ENCODE results near the gene BRD4.
A peak's percentile ranks its signal among the peaks of the same experiment; 100 is the strongest.
"Not testable (repeated sequence)": the region's sequence is repeated elsewhere in the genome, so short reads cannot be mapped to it uniquely, and the experiment has no call there.

The BRD4 gene

DNA sequence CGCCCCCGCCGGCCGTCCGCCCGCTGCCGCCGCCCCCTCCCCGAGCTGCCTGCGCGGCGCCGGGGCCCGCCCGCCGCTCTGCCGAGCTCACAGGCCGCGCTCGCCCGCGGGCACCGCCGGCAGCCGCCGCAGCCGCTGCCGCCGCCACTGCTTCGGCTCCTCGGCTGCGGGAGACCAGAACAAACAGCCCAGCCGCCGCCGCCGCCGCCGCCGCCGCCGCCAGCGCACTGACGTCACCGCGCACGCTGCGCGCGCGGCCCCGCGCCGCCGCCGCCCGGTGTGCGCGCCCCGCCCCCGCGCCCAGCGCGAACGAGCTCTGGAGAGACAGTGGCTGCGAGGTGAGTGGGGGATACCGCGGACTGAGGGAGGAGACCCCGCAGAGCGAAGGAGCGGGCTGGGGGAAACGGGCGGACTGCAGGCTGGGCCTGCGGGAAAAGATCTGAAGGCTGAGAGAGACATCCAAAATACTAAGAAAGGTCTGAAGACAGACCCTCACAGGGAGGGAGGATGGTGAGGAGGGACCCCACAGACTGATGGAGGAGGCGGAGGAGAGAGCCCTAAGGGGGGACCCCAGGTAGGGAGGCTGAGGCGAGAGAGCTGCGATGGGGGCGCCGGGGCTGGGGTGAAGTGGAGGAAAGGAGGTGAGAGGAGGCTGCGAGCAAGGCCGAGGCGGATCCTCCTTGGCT lies at the start of gene BRD4:
Gene BRD4, minus strand, starts transcription at position 229 of the 686 bp plus-strand sequence. CDS start 59,440 bp downstream, outside the sequence.
- DNase-seq, result peak in 56 of 58 donors; percentile 6 to 73 (median 50)

GRCh38 chr19:15381864-15382263 lies 49.5 kb upstream of the BRD4 start:
- DNase-seq, result peak in 16 of 58 donors; percentile 7 to 61 (median 18)

GRCh38 chr19:15381429-15381828 lies 49.1 kb upstream of the BRD4 start:
- no peak for DNase-seq

- DNase-seq, result peak in 10 of 58 donors; percentile 31 to 66 (median 54)
Observed at GRCh38 chr19:15379999-15380647, 47.8 kb upstream of the BRD4 start.

GRCh38 chr19:15379083-15379998 lies 47.0 kb upstream of the BRD4 start, which contains the start of gene AKAP8:
Gene AKAP8 (minus strand): TSS chr19:15379787. CDS start chr19:15379731, 56 bp downstream.
- DNase-seq, result peak; percentile 81 to 99 (median 97)

DNA sequence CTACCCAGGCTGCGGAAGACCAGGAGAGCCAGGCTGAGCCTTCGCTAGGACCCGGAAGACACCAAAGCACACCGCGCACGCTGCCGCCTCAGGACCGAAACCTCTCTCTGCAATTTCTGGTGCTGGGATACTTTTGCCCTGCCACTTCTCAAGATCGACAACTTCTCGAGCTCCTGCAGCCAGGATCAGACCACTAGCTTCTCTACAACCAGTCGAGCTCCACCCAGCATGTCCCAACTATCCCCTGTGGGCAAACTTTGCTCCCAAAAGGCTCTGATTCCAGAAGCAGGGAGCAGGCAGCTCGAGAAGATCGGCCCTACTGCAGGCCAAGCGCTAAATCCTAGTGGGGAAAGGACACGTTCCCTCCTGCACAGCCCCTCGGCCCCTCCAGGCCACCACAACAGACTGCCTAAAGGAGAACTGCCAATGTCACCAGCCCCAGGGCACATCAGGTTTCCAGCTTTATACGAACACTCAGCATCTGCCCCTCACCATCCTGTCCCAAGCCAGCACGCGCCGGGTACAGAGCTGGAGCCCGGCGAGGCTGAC lies 46.3 kb upstream of the BRD4 start:
- peak in 19 of 58 donors; percentile 7 to 52 (median 21) for DNase-seq

GRCh38 chr19:15374796-15375440 lies 42.6 kb upstream of the BRD4 start:
- no peak for DNase-seq

- DNase-seq, result peak in 18 of 58 donors; percentile 2 to 60 (median 20)
Observed at GRCh38 chr19:15374105-15374651, 41.8 kb upstream of the BRD4 start.

- DNase-seq, result no peak
Observed at GRCh38 chr19:15373644-15374043, 41.3 kb upstream of the BRD4 start.

DNA sequence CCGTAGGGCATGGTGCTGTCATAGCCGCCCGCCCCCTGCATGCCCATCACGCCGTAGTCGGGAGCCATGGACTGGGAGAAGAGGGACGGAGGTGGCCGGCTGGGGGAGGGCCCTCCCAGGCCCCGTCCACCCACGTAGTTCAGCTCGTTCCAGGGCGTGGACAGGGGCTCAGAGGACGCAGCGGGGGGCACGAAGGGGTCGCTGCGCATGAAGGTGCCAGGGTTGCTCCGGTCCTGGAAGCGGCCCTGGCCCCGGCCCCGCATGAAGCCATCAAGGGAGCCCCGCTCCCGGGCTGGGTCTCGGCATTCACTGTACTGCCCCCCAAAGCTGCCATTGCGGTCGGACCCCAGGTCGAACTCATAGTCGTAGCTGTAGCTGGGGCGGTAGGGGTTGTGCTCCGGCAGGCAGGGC lies 40.6 kb upstream of the BRD4 start:
- DNase-seq, result no peak

DNA sequence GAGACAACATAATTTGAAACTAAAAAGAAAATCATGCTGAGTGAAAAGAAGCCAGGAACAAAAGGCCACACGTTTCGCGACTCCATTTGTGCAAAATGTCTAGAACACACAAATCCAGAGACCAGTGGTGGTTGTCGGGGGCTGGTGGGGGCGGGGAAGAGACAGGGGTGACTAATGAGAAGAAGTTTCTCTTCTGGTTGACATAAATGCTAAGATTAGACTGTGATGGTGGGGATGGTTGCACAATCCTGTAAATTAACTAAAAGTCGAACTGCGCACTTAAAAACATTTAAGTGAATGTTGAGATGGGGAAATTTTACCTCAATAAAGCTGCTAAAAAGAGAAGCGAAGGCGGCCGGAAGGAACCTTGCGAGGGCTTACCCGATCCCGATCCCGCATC lies 40.1 kb upstream of the BRD4 start:
- DNase-seq, result no peak

- no peak for DNase-seq
Observed at GRCh38 chr19:15371786-15372380, 39.5 kb upstream of the BRD4 start.

GRCh38 chr19:15371119-15371518 lies 38.8 kb upstream of the BRD4 start:
- no peak for DNase-seq

GRCh38 chr19:15369594-15369891 lies 37.2 kb upstream of the BRD4 start:
- no peak for DNase-seq

GRCh38 chr19:15368798-15369593 lies 36.7 kb upstream of the BRD4 start:
- no peak for DNase-seq

DNA sequence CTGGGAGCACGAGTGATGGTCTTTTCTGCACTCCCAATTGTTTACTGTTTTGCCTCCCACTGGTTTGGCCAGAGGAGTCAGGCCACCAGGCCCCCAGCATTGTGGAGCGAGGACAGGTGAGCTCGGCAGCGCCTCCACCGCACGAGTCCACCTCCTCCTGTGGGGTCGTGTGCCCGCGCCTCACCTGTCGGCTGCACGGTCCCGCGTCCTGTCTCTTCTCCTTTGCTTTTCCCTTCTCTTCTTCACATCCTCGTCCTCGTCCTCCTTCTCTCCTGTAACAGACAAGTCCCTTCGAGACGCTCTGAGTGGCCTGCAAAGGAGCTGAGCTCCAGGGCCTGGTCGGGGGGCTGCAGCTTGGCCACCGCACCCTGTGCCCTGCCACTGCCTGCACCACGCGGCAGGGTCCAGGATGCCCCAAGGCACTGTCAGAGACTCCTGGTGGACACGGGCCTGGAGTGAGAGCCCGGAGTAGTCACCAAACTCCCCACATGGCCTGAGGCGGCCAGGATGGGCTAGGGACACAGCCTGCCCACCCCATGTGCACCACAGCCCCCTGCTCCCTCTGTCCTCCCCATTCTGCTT lies 35.8 kb upstream of the BRD4 start:
- DNase-seq, result no peak

- DNase-seq, result no peak
Observed at GRCh38 chr19:15367439-15367838, 35.1 kb upstream of the BRD4 start.

DNA sequence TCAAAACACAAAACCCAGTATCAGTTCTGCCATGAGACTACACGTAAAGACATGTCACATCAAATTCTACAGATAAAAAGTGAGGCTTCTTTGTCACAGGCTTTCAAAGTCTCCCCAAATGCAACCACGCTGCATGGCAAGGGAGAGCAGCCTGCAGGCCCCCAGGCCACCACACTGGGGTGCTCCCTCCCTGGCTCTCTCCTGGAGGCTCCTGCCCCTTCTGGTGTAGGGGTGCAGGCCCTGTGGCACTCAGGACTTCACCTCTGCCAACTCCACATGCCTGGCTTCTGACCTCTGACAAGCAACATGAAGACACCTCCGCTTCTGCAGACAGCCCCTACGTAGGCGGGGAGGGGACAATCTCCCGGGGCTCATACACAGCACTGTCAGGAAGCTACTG lies 32.9 kb upstream of the BRD4 start:
- no peak for DNase-seq

GRCh38 chr19:15363791-15364190 lies 31.5 kb upstream of the BRD4 start:
- not testable (repeated sequence) for DNase-seq
